Endothelial cell of umbilical vein (primary cell): Measurements from ENCODE around the gene PTCSC3.

Experiments
- EZH2 ChIP-seq: IDR thresholded peaks from 2 replicates; pipeline ENCODE4 v1.6.1; 2012; ENCODE audit warnings: borderline replicate concordance, low read depth, mild to moderate bottlenecking, moderate library complexity, low read length, inconsistent platforms; ENCODE audit not compliant: severe bottlenecking
- POLR2A ChIP-seq: IDR thresholded peaks from 2 replicates; pipeline ENCODE4 v1.6.1; 2012; ENCODE audit warnings: low read depth, mild to moderate bottlenecking, control low read depth, low read length
- TF ChIP-seq, protein P1 (sequence below), 2 donors: IDR thresholded peaks; 1 replicate in 1 of 2; 2 replicates in 1 of 2; pipeline ENCODE4 v1.5.1; 2011; ENCODE audit warnings: low read length in 2 of 2, mild to moderate bottlenecking in 2 of 2, moderate library complexity in 2 of 2, control low read depth in 1 of 2, inconsistent platforms in 1 of 2, low read depth in 1 of 2; ENCODE audit not compliant: insufficient read depth in 1 of 2; ENCODE audit errors: extremely low read depth in 1 of 2

DNA sequence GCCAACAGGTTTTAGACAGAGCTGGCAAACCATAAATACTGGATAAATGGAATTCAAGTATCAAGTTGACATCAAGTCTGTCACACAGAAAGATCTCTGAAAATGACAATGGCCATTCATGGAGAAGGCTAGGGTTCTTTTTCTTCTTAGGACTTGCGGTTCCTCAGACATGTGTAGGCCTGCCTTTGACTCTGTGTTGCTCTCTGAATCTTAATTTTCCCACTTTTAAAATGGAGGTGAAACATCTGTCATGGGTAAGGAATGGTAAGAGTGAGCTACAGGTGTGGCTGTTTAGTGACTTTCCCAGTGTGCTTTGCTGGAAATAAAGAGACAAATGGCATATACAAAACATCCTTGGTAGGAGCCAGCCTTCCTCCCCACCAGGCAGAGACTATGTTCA, 79.2 kb downstream of the PTCSC3 start:
- TF ChIP-seq, protein P1, sequence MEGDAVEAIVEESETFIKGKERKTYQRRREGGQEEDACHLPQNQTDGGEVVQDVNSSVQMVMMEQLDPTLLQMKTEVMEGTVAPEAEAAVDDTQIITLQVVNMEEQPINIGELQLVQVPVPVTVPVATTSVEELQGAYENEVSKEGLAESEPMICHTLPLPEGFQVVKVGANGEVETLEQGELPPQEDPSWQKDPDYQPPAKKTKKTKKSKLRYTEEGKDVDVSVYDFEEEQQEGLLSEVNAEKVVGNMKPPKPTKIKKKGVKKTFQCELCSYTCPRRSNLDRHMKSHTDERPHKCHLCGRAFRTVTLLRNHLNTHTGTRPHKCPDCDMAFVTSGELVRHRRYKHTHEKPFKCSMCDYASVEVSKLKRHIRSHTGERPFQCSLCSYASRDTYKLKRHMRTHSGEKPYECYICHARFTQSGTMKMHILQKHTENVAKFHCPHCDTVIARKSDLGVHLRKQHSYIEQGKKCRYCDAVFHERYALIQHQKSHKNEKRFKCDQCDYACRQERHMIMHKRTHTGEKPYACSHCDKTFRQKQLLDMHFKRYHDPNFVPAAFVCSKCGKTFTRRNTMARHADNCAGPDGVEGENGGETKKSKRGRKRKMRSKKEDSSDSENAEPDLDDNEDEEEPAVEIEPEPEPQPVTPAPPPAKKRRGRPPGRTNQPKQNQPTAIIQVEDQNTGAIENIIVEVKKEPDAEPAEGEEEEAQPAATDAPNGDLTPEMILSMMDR (IDR thresholded peaks at IDR 0.05; ENCODE audit: extremely low read depth in 1 of 2, insufficient read depth in 1 of 2, low read depth in 1 of 2, low read length in 2 of 2): no peak
- TF ChIP-seq POLR2A (no peak), EZH2 (no peak)
